Measurements from ENCODE around the gene WDFY3. TPM values are rescaled to one million over a fixed set of nuclear protein-coding genes. Genes with fewer than 3 reads are reported as not detected.

WDFY3 gene
- total RNA-seq, 1 donor = 18.1 TPM

- Histone ChIP-seq H3K9me3 (ENCODE audit: low read depth, low read length) (no peaks in the 10 kb centered on the region), H3K4me1 (ENCODE audit: insufficient read depth, low read length) (no peaks in the 10 kb centered on the region), H3K27me3 (ENCODE audit: insufficient read depth, low read length) (no peaks in the 10 kb centered on the region), H3K4me3 (ENCODE audit: low read length) (no peak overlapping the region)
Measured at GRCh38 chr4:84622959-84623358, 343.5 kb downstream of the WDFY3 start.

Data from mononuclear cell (primary cell).